Calu3 (cell line): ENCODE data around the gene NDUFAF7. TPM values are rescaled to one million over a fixed set of nuclear protein-coding genes. Genes with fewer than 3 reads are reported as not detected.

ENCODE experiments used
- BruUV-seq: library from RNA; stranded (reverse); fragments of 400-500 nt; replicated peaks from 2 replicates; lab custom pipeline; 2021; lab: Mats Ljungman, UMichigan
- CTCF ChIA-PET: fragments of 300-600 bp; sonication (Branson Sonifier 250); formaldehyde crosslinking; loops from one replicate; lab custom pipeline; 2022; ENCODE audit warnings: antibody characterized with exemption; lab: Charles Lee
- DNase-seq: peaks from one replicate; pipeline ENCODE4 v3.0.0; 2022
- H3K27ac Mint-ChIP-seq: one replicate; pipeline ENCODE4 v1.8.0; 2022; ENCODE audit warnings: mixed read lengths; ENCODE audit not compliant: unreplicated experiment
- H3K27me3 Mint-ChIP-seq: one replicate; pipeline ENCODE4 v1.8.0; 2022; ENCODE audit warnings: mixed read lengths; ENCODE audit not compliant: unreplicated experiment
- H3K36me3 Mint-ChIP-seq: one replicate; pipeline ENCODE4 v1.8.0; 2022; ENCODE audit warnings: mild to moderate bottlenecking, moderate library complexity, mixed read lengths; ENCODE audit not compliant: insufficient read depth, unreplicated experiment
- H3K4me1 Mint-ChIP-seq: one replicate; pipeline ENCODE4 v1.8.0; 2022; ENCODE audit warnings: mild to moderate bottlenecking, low read depth, mixed read lengths; ENCODE audit not compliant: unreplicated experiment
- H3K4me3 Mint-ChIP-seq: one replicate; pipeline ENCODE4 v1.8.0; 2022; ENCODE audit warnings: mild to moderate bottlenecking, low read depth, moderate library complexity, mixed read lengths; ENCODE audit not compliant: unreplicated experiment
- H3K9me3 Mint-ChIP-seq: one replicate; pipeline ENCODE4 v1.8.0; 2022; ENCODE audit warnings: low read depth, mixed read lengths; ENCODE audit not compliant: unreplicated experiment
- intact Hi-C: fragments of 100-400 bp; cut with micrococcal nuclease; formaldehyde crosslinking; loops from one replicate; pipeline ENCODE4 v1.10.0; 2022; ENCODE audit not compliant: unreplicated experiment
- total RNA-seq: library from RNA; stranded (reverse); gene quantifications from 2 replicates; pipeline ENCODE4 v1.2.3, GENCODE V29; 2022
- TF ChIP-seq, protein P1 (sequence below): fragments of 200-600 bp; IDR thresholded peaks from one replicate; pipeline ENCODE4 v1.8.0; 2022; ENCODE audit warnings: antibody characterized with exemption; ENCODE audit not compliant: unreplicated experiment

NDUFAF7 gene
- total RNA-seq, 1 experiment from 2014 or later = 22.3 TPM

DNA sequence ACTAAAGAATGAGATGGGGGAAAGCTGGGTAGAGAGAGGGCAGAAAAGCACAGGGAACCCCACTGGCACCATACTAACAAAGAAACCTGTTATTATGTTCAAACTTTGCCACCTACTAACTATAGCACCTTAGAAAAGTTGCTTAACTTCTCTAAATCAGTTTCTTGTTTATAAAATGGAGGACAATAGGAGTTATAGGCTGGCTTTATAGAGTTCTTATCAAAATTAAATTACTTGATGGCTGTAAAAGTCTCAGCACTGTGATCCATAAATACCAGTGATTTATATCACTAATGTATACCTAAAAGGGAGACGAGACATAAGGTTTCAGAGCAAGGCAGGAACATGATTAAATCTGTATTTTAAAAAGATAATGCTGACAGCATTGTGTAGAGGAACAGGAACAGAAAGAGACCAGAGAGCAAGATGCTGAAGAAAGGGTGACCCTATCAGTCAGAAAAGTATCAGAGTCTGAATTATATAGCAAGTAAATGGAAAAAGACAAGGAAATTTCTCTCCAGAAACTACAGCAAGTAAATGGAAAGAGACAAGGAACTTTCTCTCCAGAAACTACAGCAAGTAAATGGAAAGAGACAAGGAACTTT is 64.1 kb downstream of the NDUFAF7 start:
- Mint-ChIP-seq H3K36me3 (peaks cover 6% of the 10 kb centered on the region), H3K27me3 (no peaks in the 10 kb centered on the region)

DNA sequence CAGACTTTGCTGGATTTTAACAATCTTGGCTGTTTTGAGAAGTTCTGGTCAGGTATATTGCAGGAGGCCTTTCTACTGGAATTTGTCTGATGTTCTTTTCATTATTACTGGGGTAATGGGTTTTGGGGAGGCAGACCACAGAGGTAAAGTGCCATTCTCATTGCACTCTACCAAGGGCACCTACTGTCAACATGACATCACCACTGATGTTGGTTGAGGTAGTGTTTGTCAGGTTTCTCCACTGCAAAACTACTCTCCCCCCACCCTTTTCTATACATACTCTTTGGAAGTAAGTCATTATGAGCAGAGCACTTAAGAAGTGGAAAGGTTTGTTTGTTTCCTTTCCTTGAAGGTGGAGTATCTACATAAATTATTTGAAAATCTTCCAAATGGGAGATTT is 66.2 kb downstream of the NDUFAF7 start:
- no peaks in the 10 kb centered on the region for H3K9me3 Mint-ChIP-seq
- no peak overlapping the region for H3K4me3 Mint-ChIP-seq

More for the DNA sequence above, 64.1 kb downstream of the NDUFAF7 start:
- intact Hi-C loops = no loop called here
- H3K9me3 Mint-ChIP-seq = no peaks in the 10 kb centered on the region
- CTCF ChIA-PET = no interaction called here
- DNase-seq = no peak
- H3K27ac Mint-ChIP-seq = no peak overlapping the region
- no peaks in the 10 kb centered on the region for H3K4me1 Mint-ChIP-seq
- TF ChIP-seq, protein P1, sequence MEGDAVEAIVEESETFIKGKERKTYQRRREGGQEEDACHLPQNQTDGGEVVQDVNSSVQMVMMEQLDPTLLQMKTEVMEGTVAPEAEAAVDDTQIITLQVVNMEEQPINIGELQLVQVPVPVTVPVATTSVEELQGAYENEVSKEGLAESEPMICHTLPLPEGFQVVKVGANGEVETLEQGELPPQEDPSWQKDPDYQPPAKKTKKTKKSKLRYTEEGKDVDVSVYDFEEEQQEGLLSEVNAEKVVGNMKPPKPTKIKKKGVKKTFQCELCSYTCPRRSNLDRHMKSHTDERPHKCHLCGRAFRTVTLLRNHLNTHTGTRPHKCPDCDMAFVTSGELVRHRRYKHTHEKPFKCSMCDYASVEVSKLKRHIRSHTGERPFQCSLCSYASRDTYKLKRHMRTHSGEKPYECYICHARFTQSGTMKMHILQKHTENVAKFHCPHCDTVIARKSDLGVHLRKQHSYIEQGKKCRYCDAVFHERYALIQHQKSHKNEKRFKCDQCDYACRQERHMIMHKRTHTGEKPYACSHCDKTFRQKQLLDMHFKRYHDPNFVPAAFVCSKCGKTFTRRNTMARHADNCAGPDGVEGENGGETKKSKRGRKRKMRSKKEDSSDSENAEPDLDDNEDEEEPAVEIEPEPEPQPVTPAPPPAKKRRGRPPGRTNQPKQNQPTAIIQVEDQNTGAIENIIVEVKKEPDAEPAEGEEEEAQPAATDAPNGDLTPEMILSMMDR = no peak
- H3K4me3 Mint-ChIP-seq = no peak overlapping the region
- BruUV-seq = no TSS peak

More for the DNA sequence above, 66.2 kb downstream of the NDUFAF7 start:
- CTCF ChIA-PET = no interaction called here
- Mint-ChIP-seq H3K36me3 (no peaks in the 10 kb centered on the region), H3K27me3 (no peaks in the 10 kb centered on the region), H3K27ac (no peak overlapping the region), H3K4me1 (no peaks in the 10 kb centered on the region)
- TF ChIP-seq, protein P1 = no peak
- intact Hi-C loops = no loop called here
- BruUV-seq = no TSS peak
- DNase-seq = no peak

Other genes with a start within 250 kb of the NDUFAF7 start
- 12.2 and 13.1 TPM in 2 replicates for gene HEATR5B, start 147.3 kb upstream of the NDUFAF7 start, total RNA-seq
- 5.4 and 5.8 TPM in 2 replicates for gene GPATCH11, start 147.1 kb upstream of the NDUFAF7 start, total RNA-seq
- 91.2 and 121 TPM in 2 replicates for gene EIF2AK2, start 74.7 kb upstream of the NDUFAF7 start, total RNA-seq
- gene SULT6B1, start 43.0 kb upstream of the NDUFAF7 start, total RNA-seq = not detected in 2 replicates
- 37.6 and 40.7 TPM in 2 replicates for gene CEBPZOS, start 35.2 kb upstream of the NDUFAF7 start, total RNA-seq
- gene CEBPZ, start 62 bp upstream of the NDUFAF7 start, total RNA-seq = 60.7 and 64.9 TPM in 2 replicates
- 24.8 and 33.4 TPM in 2 replicates for gene PRKD3, start 93.2 kb downstream of the NDUFAF7 start, total RNA-seq
- gene QPCT, start 113.0 kb downstream of the NDUFAF7 start, total RNA-seq = 7.4 and 8.9 TPM in 2 replicates